Epidermal melanocyte (primary cell): Measurements from ENCODE around the gene QSOX2.
"Not testable (repeated sequence)": the region's sequence is repeated elsewhere in the genome, so short reads cannot be mapped to it uniquely, and the experiment has no call there.

ENCODE experiments used
- DNase-seq: peaks from one replicate; pipeline ENCODE4 v3.0.0; 2011; ENCODE audit warnings: low spot score; ENCODE audit not compliant: insufficient read length

The QSOX2 gene

GRCh38 chr9:136266641-136267040, 21.0 kb upstream of the QSOX2 start:
- DNase-seq, result not testable (repeated sequence)

- DNase-seq, result no peak
These were observed 20.1 kb upstream of the QSOX2 start for GRCh38 chr9:136265561-136266355.

DNA sequence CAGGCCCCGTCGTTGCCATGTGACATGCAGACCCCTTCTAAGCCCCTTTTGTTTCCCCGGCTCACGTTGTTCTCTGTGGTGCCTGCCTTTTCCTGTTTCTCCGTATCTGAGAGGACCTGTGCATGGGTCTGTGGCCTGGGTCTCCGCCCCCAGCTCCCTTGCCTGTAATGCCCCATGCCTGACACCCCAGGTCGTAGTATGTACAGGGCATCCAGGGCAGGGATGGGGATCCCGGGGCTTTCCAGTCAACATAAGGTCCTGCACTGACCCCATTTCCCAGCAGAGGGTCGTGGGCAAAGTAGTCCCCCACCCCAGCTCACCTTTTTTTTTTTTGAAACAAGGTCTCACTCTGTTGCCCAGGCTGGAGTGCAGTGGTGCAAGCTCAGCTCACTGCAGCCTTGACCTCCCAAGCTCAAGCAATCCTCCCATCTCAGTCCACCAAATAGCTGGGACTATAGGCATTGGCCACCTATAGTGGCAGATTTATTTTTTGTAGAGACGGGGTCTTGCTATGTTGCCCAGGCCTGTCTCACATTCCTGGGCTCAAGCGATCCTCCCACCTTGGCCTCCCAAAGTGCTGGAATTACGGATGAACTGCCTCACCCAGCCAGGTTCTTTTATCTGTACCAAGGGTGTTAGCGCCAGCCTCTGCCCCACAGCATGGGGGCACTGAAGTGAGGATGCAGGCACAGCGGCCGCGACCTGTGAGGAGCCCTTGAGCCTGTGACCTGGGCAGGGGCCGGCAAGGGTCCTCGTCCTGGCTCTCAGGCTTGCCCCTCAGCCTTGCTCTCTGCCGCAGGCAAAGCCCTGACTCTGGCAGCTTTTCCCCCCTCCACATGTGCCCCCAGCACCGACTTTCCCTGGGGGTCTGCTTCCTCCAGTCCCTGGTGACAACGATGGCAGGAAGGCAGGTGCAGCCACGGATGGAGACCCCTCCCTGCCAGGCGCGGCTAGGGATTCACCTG, 19.1 kb upstream of the QSOX2 start:
- no peak for DNase-seq

DNA sequence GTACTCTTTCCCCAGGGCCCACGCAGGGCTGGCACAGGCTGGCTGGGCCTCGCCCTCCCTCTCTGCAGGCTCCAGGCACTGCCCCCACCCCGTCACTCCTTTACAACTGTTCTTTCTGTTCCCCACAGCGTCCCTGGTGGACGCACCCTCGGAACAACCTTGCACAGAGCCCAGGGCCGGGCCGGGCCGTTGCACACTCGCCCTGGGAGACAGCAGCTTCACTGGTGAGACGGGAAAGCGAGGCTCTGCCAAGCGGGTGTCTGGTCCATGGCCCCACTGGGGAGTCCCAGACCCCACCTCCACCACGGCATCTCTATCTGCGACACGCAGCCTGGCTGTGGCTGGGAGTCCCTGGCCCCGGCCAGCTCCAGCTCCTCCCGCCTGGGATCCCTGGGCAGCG, 18.4 kb upstream of the QSOX2 start:
- DNase-seq, result no peak

DNA sequence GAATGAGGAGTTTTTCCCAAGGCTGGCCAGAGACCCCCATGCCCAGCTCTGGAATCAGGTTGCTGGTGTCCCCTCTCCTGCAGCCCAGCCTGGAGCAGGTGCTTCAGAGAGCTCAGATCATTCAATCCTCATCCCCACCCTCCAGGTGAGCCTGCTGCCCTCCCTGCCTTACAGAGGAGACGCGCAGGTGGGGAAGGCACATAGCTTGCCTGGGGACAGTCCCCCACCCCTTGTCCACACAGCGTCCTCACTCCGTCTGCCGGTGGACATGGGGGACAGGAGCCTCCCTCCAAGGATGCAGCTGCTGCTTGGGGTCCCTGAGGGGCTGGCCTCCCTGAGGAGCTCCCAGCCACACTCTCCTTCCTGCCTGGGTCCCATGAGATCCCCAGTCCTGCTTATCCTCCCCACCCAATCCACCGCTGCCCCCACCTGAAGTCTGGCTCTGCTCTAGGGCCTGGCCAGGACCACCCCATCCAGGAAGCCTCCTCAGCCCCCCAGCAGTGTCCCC, 17.1 kb upstream of the QSOX2 start:
- no peak for DNase-seq

- DNase-seq, result no peak
These were observed 16.2 kb upstream of the QSOX2 start for GRCh38 chr9:136261686-136262430.

GRCh38 chr9:136260936-136261472, 15.4 kb upstream of the QSOX2 start:
- no peak for DNase-seq

DNA sequence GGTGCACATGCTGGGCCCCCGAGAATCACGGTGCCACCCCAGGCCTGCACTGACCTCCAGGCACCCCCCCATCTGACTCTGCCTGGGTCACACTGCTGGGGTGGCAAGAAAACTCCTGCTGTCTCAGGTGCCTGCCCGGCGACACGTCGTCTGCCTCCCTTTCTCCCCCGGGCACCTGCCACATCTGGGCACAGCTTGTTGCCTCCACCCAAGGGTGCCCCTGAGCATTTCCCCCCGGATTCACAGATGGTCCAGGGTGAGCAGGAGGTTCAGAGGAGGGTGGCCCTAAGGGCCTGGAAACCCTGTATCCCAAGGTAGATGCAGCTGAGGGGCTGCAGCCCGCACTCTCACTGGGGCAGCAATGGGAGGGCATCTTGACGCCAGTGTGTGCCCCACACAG, 14.9 kb upstream of the QSOX2 start:
- DNase-seq, result no peak

GRCh38 chr9:136259836-136260235, 14.2 kb upstream of the QSOX2 start:
- DNase-seq, result no peak

DNA sequence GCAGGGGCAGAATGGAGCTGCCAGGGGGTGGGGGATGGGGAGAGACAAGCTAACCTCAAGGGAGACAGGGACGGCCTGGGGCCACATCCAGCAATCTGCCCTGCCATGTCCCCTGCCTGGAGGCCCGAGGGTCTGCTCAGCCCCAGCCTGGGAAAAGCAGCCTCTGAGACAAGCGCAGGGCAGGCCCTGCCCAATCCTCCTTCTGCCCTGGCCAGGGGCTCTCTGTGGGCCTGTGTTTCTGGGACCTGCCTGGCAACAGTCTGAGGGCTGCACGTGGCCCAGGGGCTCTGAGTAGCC, 13.9 kb upstream of the QSOX2 start:
- DNase-seq, result no peak

DNA sequence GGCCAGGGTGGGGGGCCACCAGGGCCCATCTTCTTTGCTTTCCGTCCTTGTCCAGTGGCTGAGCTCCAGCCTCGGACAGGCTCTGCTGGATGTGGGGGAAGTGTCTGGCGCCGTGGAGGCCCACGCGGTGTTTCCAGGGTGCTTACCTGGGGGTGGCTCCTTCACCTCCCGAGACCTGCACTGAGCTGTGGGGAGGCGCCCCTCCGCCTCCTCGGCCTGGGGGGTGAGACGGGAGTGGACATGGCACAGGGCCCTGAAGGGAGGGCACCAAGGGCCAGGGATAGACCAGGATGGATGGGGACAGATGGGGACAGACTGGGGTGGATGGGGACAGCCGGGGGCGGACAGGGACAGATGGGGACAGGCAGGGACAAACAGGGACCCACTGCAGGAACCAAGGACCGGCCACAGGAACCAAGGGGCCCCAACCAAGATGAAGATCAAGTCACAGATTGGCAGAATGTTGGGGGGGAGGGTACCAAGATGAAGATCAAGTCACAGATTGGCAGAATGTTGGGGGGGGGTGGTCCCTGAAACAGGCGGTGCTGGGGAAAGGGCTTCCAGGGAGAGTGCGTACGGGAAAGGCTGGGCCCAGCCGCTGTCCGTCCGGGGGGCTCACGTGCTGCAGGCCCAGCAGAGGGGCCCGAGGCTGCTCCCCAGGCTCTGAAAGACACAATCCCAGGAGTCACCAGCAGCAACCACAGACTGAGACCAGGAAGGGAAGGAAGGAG, 13.3 kb upstream of the QSOX2 start:
- DNase-seq, result no peak

- no peak for DNase-seq
These were observed 12.7 kb upstream of the QSOX2 start for GRCh38 chr9:136258299-136258625.

GRCh38 chr9:136257381-136258298, 12.0 kb upstream of the QSOX2 start:
- DNase-seq, result no peak

GRCh38 chr9:136255896-136256890, 10.6 kb upstream of the QSOX2 start:
- DNase-seq, result no peak

GRCh38 chr9:136255166-136255538, 9.5 kb upstream of the QSOX2 start:
- no peak for DNase-seq

DNA sequence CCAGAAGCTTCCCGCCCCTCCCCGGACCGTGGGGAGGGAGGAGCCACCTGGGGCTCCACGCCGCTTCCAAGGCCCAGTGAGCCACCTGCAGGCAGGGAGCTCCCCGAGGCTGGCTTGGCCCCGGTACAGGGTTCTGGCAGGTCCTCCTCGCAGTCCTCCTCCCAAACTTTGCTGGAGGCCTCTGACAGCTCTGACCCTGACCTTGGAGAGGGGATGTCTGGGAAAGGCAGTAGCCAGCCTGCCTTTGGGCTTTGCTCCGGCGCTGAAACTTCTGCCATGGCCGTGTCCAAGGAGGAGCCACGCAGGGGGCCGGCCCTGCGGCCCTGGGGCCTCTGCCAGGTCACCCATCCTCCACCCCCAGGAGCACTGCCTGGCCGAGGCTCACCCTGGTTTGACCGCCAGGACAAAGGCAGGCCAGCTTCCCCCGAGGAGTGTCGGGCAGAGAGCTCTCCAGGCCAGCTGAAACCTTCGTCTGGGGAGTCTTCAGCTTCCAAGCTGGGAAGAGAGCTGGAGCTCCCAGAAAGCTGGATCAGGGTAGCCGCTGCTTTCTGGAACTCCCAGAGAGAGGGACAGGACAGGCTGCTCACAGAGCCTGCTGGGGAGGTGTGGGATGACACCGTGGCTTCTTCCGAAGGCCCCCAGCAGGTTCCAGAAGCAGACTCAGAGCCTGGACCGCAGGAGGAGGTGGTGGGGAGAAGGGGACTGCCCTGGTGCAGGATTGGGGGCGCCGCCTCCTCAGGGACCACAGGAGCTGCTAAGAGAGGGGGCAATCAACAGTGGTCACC, 9.0 kb upstream of the QSOX2 start:
- DNase-seq, result no peak

- DNase-seq, result no peak
These were observed 7.9 kb upstream of the QSOX2 start for GRCh38 chr9:136253246-136254130.
